IMR-90 (cell line): ENCODE results near the gene MPG. TPM values are rescaled to one million over a fixed set of nuclear protein-coding genes. Genes with fewer than 3 reads are reported as not detected.

Source experiments
- ATAC-seq: fragments of 200-7000 bp; cut with Tn5 transposase; 2 replicates; pipeline ENCODE4 v1.9.1; 2020; ENCODE audit warnings: low read depth, mild to moderate bottlenecking, moderate library complexity
- BruUV-seq: library from RNA; stranded (reverse); fragments of 400-500 nt; replicated peaks from 2 replicates; lab custom pipeline; 2021; lab: Mats Ljungman, UMichigan
- CTCF ChIA-PET: fragments of 300-600 bp; formaldehyde crosslinking; extraction: SDS; loops from one replicate; lab custom pipeline; 2021; ENCODE audit warnings: antibody characterized with exemption; lab: Yijun Ruan, JAX
- POLR2A ChIA-PET: fragments of 300-600 bp; sonication (Branson Sonifier 250); formaldehyde crosslinking; loops from one replicate; lab custom pipeline; 2022; ENCODE audit warnings: antibody characterized with exemption; ENCODE audit not compliant: unreplicated experiment; lab: Charles Lee
- DNase-seq: peaks from one replicate; pipeline ENCODE4 v3.0.0; 2013
- H2AFZ ChIP-seq: replicated peaks from 2 replicates; pipeline ENCODE3; 2013; ENCODE audit warnings: low read length, mild to moderate bottlenecking; ENCODE audit not compliant: poor library complexity
- H2AK5ac ChIP-seq: 2 replicates; pipeline ENCODE4 v1.6.1; 2013; ENCODE audit warnings: low read depth, low read length, inconsistent platforms
- H2AK9ac ChIP-seq: replicated peaks from 2 replicates; pipeline ENCODE3; 2013; ENCODE audit warnings: mild to moderate bottlenecking, low read depth, low read length, moderate library complexity; ENCODE audit not compliant: poor library complexity
- H2BK120ac ChIP-seq: 2 replicates; pipeline ENCODE4 v1.6.1; 2013; ENCODE audit warnings: low read depth, low read length, inconsistent platforms
- H2BK15ac ChIP-seq: 3 replicates; pipeline ENCODE4 v1.6.1; 2013; ENCODE audit warnings: low read depth, low read length, inconsistent platforms
- H2BK20ac ChIP-seq: 2 replicates; pipeline ENCODE4 v1.6.1; 2013; ENCODE audit warnings: low read depth, mild to moderate bottlenecking, inconsistent platforms, low read length, moderate library complexity
- H2BK5ac ChIP-seq: 2 replicates; pipeline ENCODE4 v1.6.1; 2013; ENCODE audit warnings: mild to moderate bottlenecking, low read depth, low read length, inconsistent platforms; ENCODE audit not compliant: poor library complexity, severe bottlenecking
- H3K14ac ChIP-seq: replicated peaks from 2 replicates; pipeline ENCODE4 v1.6.1; 2013; ENCODE audit warnings: low read depth, low read length, inconsistent platforms
- H3K18ac ChIP-seq: 2 replicates; pipeline ENCODE4 v1.6.1; 2013; ENCODE audit warnings: low read depth, low read length, control low read depth
- H3K23ac ChIP-seq: 2 replicates; pipeline ENCODE4 v1.6.1; 2013; ENCODE audit warnings: low read depth, low read length, inconsistent platforms
- H3K27ac ChIP-seq: 2 replicates; pipeline ENCODE4 v1.5.1; 2013; ENCODE audit warnings: mild to moderate bottlenecking, control low read depth, low read length; ENCODE audit not compliant: insufficient read depth
- H3K27me3 ChIP-seq: 2 replicates; pipeline ENCODE4 v1.6.1; 2013; ENCODE audit warnings: low read length; ENCODE audit not compliant: control insufficient read depth, insufficient read depth
- H3K36me3 ChIP-seq: 2 replicates; pipeline ENCODE4 v1.6.1; 2013; ENCODE audit warnings: low read length, mixed read lengths; ENCODE audit not compliant: control insufficient read depth, insufficient read depth
- H3K4ac ChIP-seq: 2 replicates; pipeline ENCODE4 v1.6.1; 2013; ENCODE audit warnings: low read depth, low read length, inconsistent platforms
- H3K4me1 ChIP-seq: 2 replicates; pipeline ENCODE4 v1.6.1; 2013; ENCODE audit warnings: low read length, mixed read lengths; ENCODE audit not compliant: control insufficient read depth, insufficient read depth
- H3K4me2 ChIP-seq: 2 replicates; pipeline ENCODE4 v1.6.1; 2013; ENCODE audit warnings: low read depth, mild to moderate bottlenecking, control low read depth, low read length, moderate library complexity
- H3K4me3 ChIP-seq: 2 replicates; pipeline ENCODE4 v1.5.1; 2013; ENCODE audit warnings: low read depth, mild to moderate bottlenecking, control low read depth, low read length, moderate library complexity; ENCODE audit not compliant: insufficient read depth
- H3K56ac ChIP-seq: 2 replicates; pipeline ENCODE4 v1.6.1; 2013; ENCODE audit warnings: low read length, inconsistent platforms; ENCODE audit not compliant: insufficient read depth; ENCODE audit errors: extremely low read depth
- H3K79me1 ChIP-seq, 2 experiments: 2 replicates each; pipeline ENCODE4 v1.6.1; 2013; ENCODE audit warnings: low read length in 2 of 2, inconsistent platforms in 1 of 2, low read depth in 1 of 2
- H3K9ac ChIP-seq: 2 replicates; pipeline ENCODE4 v1.6.1; 2013; ENCODE audit warnings: low read depth, low read length, control low read depth
- H3K9me1 ChIP-seq: 2 replicates; pipeline ENCODE4 v1.6.1; 2013; ENCODE audit warnings: low read length, inconsistent platforms; ENCODE audit not compliant: insufficient read depth
- H3K9me3 ChIP-seq: 2 replicates; pipeline ENCODE4 v1.6.1; 2013; ENCODE audit warnings: low read length; ENCODE audit not compliant: control insufficient read depth, insufficient read depth
- H4K20me1 ChIP-seq: 2 replicates; pipeline ENCODE4 v1.6.1; 2013; ENCODE audit warnings: low read length, inconsistent platforms; ENCODE audit not compliant: insufficient read depth
- H4K5ac ChIP-seq: 2 replicates; pipeline ENCODE4 v1.6.1; 2013; ENCODE audit warnings: mild to moderate bottlenecking, low read depth, low read length, control low read depth
- H4K8ac ChIP-seq, 2 experiments: 2 replicates each; pipeline ENCODE4 v1.6.1; 2013; ENCODE audit warnings: low read depth in 2 of 2, low read length in 2 of 2, control low read depth in 1 of 2, inconsistent platforms in 1 of 2
- H4K91ac ChIP-seq: 2 replicates; pipeline ENCODE4 v1.6.1; 2013; ENCODE audit warnings: low read depth, low read length, inconsistent platforms; ENCODE audit not compliant: insufficient read depth
- CHD1 ChIP-seq: IDR thresholded peaks from 2 replicates; pipeline ENCODE4 v1.6.1; 2012; ENCODE audit warnings: low read depth, low read length, improper control_type of control experiment
- CTCF ChIP-seq: conservative IDR thresholded peaks from 2 replicates; pipeline ENCODE4 v1.5.1; 2012; ENCODE audit warnings: mild to moderate bottlenecking, low read depth, low read length, improper control_type of control experiment
- ELK1 ChIP-seq: fragments of 150-350 bp; IDR thresholded peaks from 2 replicates; pipeline ENCODE4 v1.6.1; 2016; ENCODE audit warnings: low read depth, mild to moderate bottlenecking, low read length, moderate library complexity, borderline replicate concordance
- FOS ChIP-seq: fragments of 150-350 bp; IDR thresholded peaks from 2 replicates; pipeline ENCODE4 v1.6.1; 2016; ENCODE audit warnings: low read depth, low read length
- MAFK ChIP-seq: IDR thresholded peaks from 2 replicates; pipeline ENCODE4 v1.6.1; 2012; ENCODE audit warnings: low read depth, low read length, improper control_type of control experiment
- MAZ ChIP-seq: IDR thresholded peaks from 2 replicates; pipeline ENCODE4 v1.6.1; 2012; ENCODE audit warnings: low read depth, mild to moderate bottlenecking, low read length, improper control_type of control experiment, moderate library complexity, borderline replicate concordance
- MXI1 ChIP-seq: IDR thresholded peaks from 2 replicates; pipeline ENCODE4 v1.6.1; 2012; ENCODE audit warnings: low read depth, mild to moderate bottlenecking, low read length, moderate library complexity, borderline replicate concordance
- NFE2L2 ChIP-seq: fragments of 150-350 bp; IDR thresholded peaks from 2 replicates; pipeline ENCODE4 v1.6.1; 2016; ENCODE audit warnings: low read depth, mild to moderate bottlenecking, low read length
- RAD21 ChIP-seq: IDR thresholded peaks from 2 replicates; pipeline ENCODE4 v1.6.1; 2012; ENCODE audit warnings: low read length, improper control_type of control experiment
- RCOR1 ChIP-seq: IDR thresholded peaks from 2 replicates; pipeline ENCODE4 v1.6.1; 2012; ENCODE audit warnings: mild to moderate bottlenecking, low read length, improper control_type of control experiment; ENCODE audit not compliant: insufficient replicate concordance
- RFX5 ChIP-seq: IDR thresholded peaks from 2 replicates; pipeline ENCODE4 v1.8.0; 2012; ENCODE audit warnings: low read depth, mild to moderate bottlenecking, low read length, moderate library complexity
- SMC3 ChIP-seq: fragments of 150-350 bp; IDR thresholded peaks from 2 replicates; pipeline ENCODE4 v1.6.1; 2016; ENCODE audit warnings: low read depth, mild to moderate bottlenecking, antibody characterized with exemption, low read length, moderate library complexity
- USF2 ChIP-seq: fragments of 150-350 bp; IDR thresholded peaks from 2 replicates; pipeline ENCODE4 v1.6.1; 2017; ENCODE audit warnings: mild to moderate bottlenecking, antibody characterized with exemption, low read length, low read depth
- WGBS, 2 experiments: methylation state at CpG; one replicate each; pipeline versions ENCODE4 v1.1.5 to v1.1.7; 2013; ENCODE audit warnings: missing lambda C conversion rate in 2 of 2; ENCODE audit not compliant: insufficient read length in 1 of 2; ENCODE audit errors: extremely low coverage in 2 of 2; 5-methylcytosine and 5-hydroxymethylcytosine counted together
- dilution Hi-C: fragments of 300-500 bp; cut with HindIII; formaldehyde crosslinking; loops from one replicate; pipeline ENCODE4 v1.14.3; 2018; ENCODE audit warnings: low sequenced_read_pairs; ENCODE audit not compliant: unreplicated experiment
- in situ Hi-C: fragments of 300-500 bp; cut with MboI; formaldehyde crosslinking; loops from 3 replicates; pipeline ENCODE4 v1.14.3; 2019; ENCODE audit warnings: low sequenced_read_pairs, inconsistent platforms, mixed read lengths
- intact Hi-C: fragments of 100-400 bp; cut with micrococcal nuclease; formaldehyde crosslinking; loops from 2 replicates; pipeline ENCODE4 v1.10.0; 2022
- polyA plus RNA-seq, 3 experiments: library from polyadenylated mRNA; depleted of rRNA; stranded (reverse); fragments of >200 nt; gene quantifications; 2 replicates each; pipeline ENCODE4 v1.2.3, GENCODE V29; 2012; ENCODE audit warnings: low replicate concordance in 1 of 3
- total RNA-seq: library from RNA; depleted of rRNA; stranded (reverse); fragments of >200 nt; gene quantifications from 2 replicates; pipeline ENCODE4 v1.2.3, GENCODE V29; 2012

Gene MPG
- total and polyA plus RNA-seq, 2 of the 4 experiments (the other 2 are of a cell fraction): 66.7 to 135 TPM

GRCh38 chr16:117379-118365, 39.6 kb downstream of the MPG start:
- Histone ChIP-seq H3K18ac (no peak overlapping the region), H2AK9ac (peak overlapping the region; percentile 81), H3K9ac (no peak overlapping the region), H3K4me1 (peaks cover 16% of the 10 kb centered on the region), H3K79me1 (peaks cover 8 to 44% of the 10 kb centered on the region in 2 experiments; a peak in 2 of 4 replicates), H3K56ac (no peak overlapping the region), H2BK15ac (no peak overlapping the region), H4K91ac (no peak overlapping the region), H2AK5ac (no peak overlapping the region), H3K4ac (0 out of 2 replicates have a peak overlapping the region, but pooled peaks have one; percentile 9), H3K36me3 (peaks cover 13% of the 10 kb centered on the region), H3K27me3 (no peaks in the 10 kb centered on the region), H3K4me2 (no peak overlapping the region), H2BK120ac (no peak overlapping the region), H3K23ac (no peak overlapping the region; the same call in 1 of the 2 replicates), H4K5ac (no peak overlapping the region), H3K27ac (no peak overlapping the region), H3K9me1 (peaks cover 20% of the 10 kb centered on the region), H2BK20ac (no peak overlapping the region), H3K14ac (no peak overlapping the region), H2BK5ac (no peak overlapping the region), H3K4me3 (no peak overlapping the region), H4K20me1 (peaks cover 13% of the 10 kb centered on the region), H2AFZ (no peak overlapping the region), H4K8ac (no peak overlapping the region), H3K9me3 (no peaks in the 10 kb centered on the region)
- POLR2A ChIA-PET: no interaction called here
- CTCF ChIA-PET: interaction anchor here (0.5 to 1.7 kb wide), 8 partner anchors 10 to 63 kb away, joined by 3 to 7 read pairs (median 3); partner anchors contain the start of gene HBQ1
- intact Hi-C loops: no loop called here
- dilution Hi-C loops: no loop called here
- WGBS, 2 experiments: 80% methylated on average over 4 of the region's 19 CpGs; no CpG with 5 or more reads in 1 of the 2 experiments
- DNase-seq (peak; percentile 20), ATAC-seq (no peak)
- in situ Hi-C loops: no loop called here
- BruUV-seq: no TSS peak
- TF ChIP-seq MAZ: no peak
- peak; percentile 47 for TF ChIP-seq RAD21
- TF ChIP-seq ELK1: no peak
- TF ChIP-seq RCOR1: no peak
- no peak for TF ChIP-seq RFX5
- TF ChIP-seq MAFK: no peak
- TF ChIP-seq NFE2L2: no peak
- TF ChIP-seq CHD1: no peak
- no peak for TF ChIP-seq FOS
- TF ChIP-seq CTCF: peak; percentile 55
- no peak for TF ChIP-seq USF2
- peak; percentile 59 for TF ChIP-seq SMC3
- TF ChIP-seq MXI1: no peak
